ENCODE measurements around the gene PLEKHD1. TPM values are rescaled to one million over a fixed set of nuclear protein-coding genes. Genes with fewer than 3 reads are reported as not detected.

The PLEKHD1 gene
- total and polyA plus RNA-seq, 9 of the 15 experiments (the other 6 are each of a cell fraction or from before 2014, with no cell fraction given) = not detected

GRCh38 chr14:69580009-69580577 lies 95.6 kb downstream of the PLEKHD1 start (continued):
- TF ChIP-seq, protein P1, sequence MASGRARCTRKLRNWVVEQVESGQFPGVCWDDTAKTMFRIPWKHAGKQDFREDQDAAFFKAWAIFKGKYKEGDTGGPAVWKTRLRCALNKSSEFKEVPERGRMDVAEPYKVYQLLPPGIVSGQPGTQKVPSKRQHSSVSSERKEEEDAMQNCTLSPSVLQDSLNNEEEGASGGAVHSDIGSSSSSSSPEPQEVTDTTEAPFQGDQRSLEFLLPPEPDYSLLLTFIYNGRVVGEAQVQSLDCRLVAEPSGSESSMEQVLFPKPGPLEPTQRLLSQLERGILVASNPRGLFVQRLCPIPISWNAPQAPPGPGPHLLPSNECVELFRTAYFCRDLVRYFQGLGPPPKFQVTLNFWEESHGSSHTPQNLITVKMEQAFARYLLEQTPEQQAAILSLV (tag; IDR thresholded peaks at IDR 0.05) = peak; percentile 65; the same call in 1 of the 2 replicates
- no peak for TF ChIP-seq HDAC8 (tag; IDR thresholded peaks at IDR 0.05)
- no peak for TF ChIP-seq MED1 (CRISPR knock-in tag; IDR thresholded peaks at IDR 0.05; ENCODE audit: borderline replicate concordance)
- TF ChIP-seq, protein P2, sequence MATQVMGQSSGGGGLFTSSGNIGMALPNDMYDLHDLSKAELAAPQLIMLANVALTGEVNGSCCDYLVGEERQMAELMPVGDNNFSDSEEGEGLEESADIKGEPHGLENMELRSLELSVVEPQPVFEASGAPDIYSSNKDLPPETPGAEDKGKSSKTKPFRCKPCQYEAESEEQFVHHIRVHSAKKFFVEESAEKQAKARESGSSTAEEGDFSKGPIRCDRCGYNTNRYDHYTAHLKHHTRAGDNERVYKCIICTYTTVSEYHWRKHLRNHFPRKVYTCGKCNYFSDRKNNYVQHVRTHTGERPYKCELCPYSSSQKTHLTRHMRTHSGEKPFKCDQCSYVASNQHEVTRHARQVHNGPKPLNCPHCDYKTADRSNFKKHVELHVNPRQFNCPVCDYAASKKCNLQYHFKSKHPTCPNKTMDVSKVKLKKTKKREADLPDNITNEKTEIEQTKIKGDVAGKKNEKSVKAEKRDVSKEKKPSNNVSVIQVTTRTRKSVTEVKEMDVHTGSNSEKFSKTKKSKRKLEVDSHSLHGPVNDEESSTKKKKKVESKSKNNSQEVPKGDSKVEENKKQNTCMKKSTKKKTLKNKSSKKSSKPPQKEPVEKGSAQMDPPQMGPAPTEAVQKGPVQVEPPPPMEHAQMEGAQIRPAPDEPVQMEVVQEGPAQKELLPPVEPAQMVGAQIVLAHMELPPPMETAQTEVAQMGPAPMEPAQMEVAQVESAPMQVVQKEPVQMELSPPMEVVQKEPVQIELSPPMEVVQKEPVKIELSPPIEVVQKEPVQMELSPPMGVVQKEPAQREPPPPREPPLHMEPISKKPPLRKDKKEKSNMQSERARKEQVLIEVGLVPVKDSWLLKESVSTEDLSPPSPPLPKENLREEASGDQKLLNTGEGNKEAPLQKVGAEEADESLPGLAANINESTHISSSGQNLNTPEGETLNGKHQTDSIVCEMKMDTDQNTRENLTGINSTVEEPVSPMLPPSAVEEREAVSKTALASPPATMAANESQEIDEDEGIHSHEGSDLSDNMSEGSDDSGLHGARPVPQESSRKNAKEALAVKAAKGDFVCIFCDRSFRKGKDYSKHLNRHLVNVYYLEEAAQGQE (IDR thresholded peaks at IDR 0.05; ENCODE audit: borderline replicate concordance) = peak; percentile 39; the same call in 1 of the 2 replicates
- TF ChIP-seq, protein P2 (CRISPR knock-in tag; IDR thresholded peaks at IDR 0.05; ENCODE audit: low read depth) = no peak
- TF ChIP-seq L3MBTL2 (IDR thresholded peaks at IDR 0.05) = no peak
- no peak for TF ChIP-seq KLF1 (tag; IDR thresholded peaks at IDR 0.05)
- no peak for TF ChIP-seq RFX5 (IDR thresholded peaks at IDR 0.05; ENCODE audit: low read depth, low read length)
- no peak for TF ChIP-seq ZBED1 (IDR thresholded peaks at IDR 0.05)
- TF ChIP-seq TBL1XR1 (IDR thresholded peaks at IDR 0.05; ENCODE audit: low read length in 2 of 2) = no peak
- no peak for TF ChIP-seq KDM4B (IDR thresholded peaks at IDR 0.05; ENCODE audit: borderline replicate concordance in 2 of 2, low read depth in 1 of 2)
- TF ChIP-seq, protein P3, sequence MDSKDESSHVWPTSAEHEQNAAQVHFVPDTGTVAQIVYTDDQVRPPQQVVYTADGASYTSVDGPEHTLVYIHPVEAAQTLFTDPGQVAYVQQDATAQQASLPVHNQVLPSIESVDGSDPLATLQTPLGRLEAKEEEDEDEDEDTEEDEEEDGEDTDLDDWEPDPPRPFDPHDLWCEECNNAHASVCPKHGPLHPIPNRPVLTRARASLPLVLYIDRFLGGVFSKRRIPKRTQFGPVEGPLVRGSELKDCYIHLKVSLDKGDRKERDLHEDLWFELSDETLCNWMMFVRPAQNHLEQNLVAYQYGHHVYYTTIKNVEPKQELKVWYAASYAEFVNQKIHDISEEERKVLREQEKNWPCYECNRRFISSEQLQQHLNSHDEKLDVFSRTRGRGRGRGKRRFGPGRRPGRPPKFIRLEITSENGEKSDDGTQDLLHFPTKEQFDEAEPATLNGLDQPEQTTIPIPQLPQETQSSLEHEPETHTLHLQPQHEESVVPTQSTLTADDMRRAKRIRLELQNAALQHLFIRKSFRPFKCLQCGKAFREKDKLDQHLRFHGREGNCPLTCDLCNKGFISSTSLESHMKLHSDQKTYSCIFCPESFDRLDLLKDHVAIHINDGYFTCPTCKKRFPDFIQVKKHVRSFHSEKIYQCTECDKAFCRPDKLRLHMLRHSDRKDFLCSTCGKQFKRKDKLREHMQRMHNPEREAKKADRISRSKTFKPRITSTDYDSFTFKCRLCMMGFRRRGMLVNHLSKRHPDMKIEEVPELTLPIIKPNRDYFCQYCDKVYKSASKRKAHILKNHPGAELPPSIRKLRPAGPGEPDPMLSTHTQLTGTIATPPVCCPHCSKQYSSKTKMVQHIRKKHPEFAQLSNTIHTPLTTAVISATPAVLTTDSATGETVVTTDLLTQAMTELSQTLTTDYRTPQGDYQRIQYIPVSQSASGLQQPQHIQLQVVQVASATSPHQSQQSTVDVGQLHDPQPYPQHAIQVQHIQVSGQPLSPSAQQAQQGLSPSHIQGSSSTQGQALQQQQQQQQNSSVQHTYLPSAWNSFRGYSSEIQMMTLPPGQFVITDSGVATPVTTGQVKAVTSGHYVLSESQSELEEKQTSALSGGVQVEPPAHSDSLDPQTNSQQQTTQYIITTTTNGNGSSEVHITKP (IDR thresholded peaks at IDR 0.05; ENCODE audit: partially characterized antibody) = peak; percentile 41
- no peak for TF ChIP-seq TARDBP (IDR thresholded peaks at IDR 0.05)
- TF ChIP-seq JUNB (CRISPR knock-in tag; conservative IDR thresholded peaks at IDR 0.05) = no peak
- no peak for TF ChIP-seq RBM34 (IDR thresholded peaks at IDR 0.05; ENCODE audit: borderline replicate concordance, insufficient read depth, low read length)
- TF ChIP-seq ZNF174 (CRISPR knock-in tag; IDR thresholded peaks at IDR 0.05) = no peak
- TF ChIP-seq GATAD2B (IDR thresholded peaks at IDR 0.05; ENCODE audit: borderline replicate concordance) = peak; percentile 24; the same call in 1 of the 2 replicates

All from K562 (cell line).